GM23248 (cell line): ENCODE results near the gene NDUFA11.

Source experiments
- EZH2 ChIP-seq: fragments of 200-600 bp; sonication (generic); IDR thresholded peaks from 2 replicates; pipeline ENCODE4 v1.6.1; 2018; ENCODE audit warnings: antibody characterized with exemption, mild to moderate bottlenecking; ENCODE audit not compliant: insufficient read depth, poor library complexity, severe bottlenecking
- EZH2phosphoT487 ChIP-seq: fragments of 200-600 bp; sonication (generic); IDR thresholded peaks from 2 replicates; pipeline ENCODE4 v1.6.1; 2018; ENCODE audit warnings: antibody characterized with exemption, moderate library complexity, mild to moderate bottlenecking, low read depth; ENCODE audit not compliant: insufficient read depth

- TF ChIP-seq EZH2phosphoT487 = no peak
- no peak for TF ChIP-seq EZH2
Measured at GRCh38 chr19:5933391-5934068, 29.9 kb upstream of the NDUFA11 start.
